DMS53 treated with DMSO at 0.1 percent for 48 hours (cell line): Measurements from ENCODE around the gene SLC29A3.

Experiments
- DNase-seq: peaks from one replicate; lab custom pipeline; 2025; ENCODE audit not compliant: unreplicated experiment; lab: John Stamatoyannopoulos, UW

SLC29A3 gene

GRCh38 chr10:71390461-71390835 is 71.4 kb downstream of the SLC29A3 start:
- no peak for DNase-seq

- no peak for DNase-seq
Observed at GRCh38 chr10:71390921-71391690, 72.0 kb downstream of the SLC29A3 start.

GRCh38 chr10:71391701-71392100 is 72.6 kb downstream of the SLC29A3 start:
- no peak for DNase-seq

GRCh38 chr10:71392292-71392691 is 73.2 kb downstream of the SLC29A3 start:
- no peak for DNase-seq

- no peak for DNase-seq
Observed at GRCh38 chr10:71392791-71393781, 74.0 kb downstream of the SLC29A3 start.

GRCh38 chr10:71393841-71394475 is 74.9 kb downstream of the SLC29A3 start:
- no peak for DNase-seq

GRCh38 chr10:71394926-71395562 is 76.0 kb downstream of the SLC29A3 start:
- DNase-seq: no peak

GRCh38 chr10:71395621-71396020 is 76.6 kb downstream of the SLC29A3 start:
- DNase-seq: no peak

- DNase-seq: peak; percentile 35
Observed at GRCh38 chr10:71396084-71396710, 77.1 kb downstream of the SLC29A3 start.

GRCh38 chr10:71396711-71397295 is 77.7 kb downstream of the SLC29A3 start, which contains the start of gene CDH23:
Gene CDH23, plus strand, starts transcription at chr10:71396920. Its CDS starts 42,912 bp downstream, at chr10:71439832.
- DNase-seq: no peak

- no peak for DNase-seq
Observed at GRCh38 chr10:71397296-71398212, 78.5 kb downstream of the SLC29A3 start.

GRCh38 chr10:71398976-71399375 is 79.9 kb downstream of the SLC29A3 start:
- DNase-seq: no peak

- no peak for DNase-seq
Observed at GRCh38 chr10:71399946-71400345, 80.9 kb downstream of the SLC29A3 start.

- no peak for DNase-seq
Observed at GRCh38 chr10:71401056-71401455, 82.0 kb downstream of the SLC29A3 start.

GRCh38 chr10:71402005-71402404 is 82.9 kb downstream of the SLC29A3 start:
- DNase-seq: no peak

GRCh38 chr10:71404503-71405295 is 85.6 kb downstream of the SLC29A3 start:
- DNase-seq: no peak

- no peak for DNase-seq
Observed at GRCh38 chr10:71406878-71407277, 87.8 kb downstream of the SLC29A3 start.
